ENCODE results near the gene MUC20.

DNA sequence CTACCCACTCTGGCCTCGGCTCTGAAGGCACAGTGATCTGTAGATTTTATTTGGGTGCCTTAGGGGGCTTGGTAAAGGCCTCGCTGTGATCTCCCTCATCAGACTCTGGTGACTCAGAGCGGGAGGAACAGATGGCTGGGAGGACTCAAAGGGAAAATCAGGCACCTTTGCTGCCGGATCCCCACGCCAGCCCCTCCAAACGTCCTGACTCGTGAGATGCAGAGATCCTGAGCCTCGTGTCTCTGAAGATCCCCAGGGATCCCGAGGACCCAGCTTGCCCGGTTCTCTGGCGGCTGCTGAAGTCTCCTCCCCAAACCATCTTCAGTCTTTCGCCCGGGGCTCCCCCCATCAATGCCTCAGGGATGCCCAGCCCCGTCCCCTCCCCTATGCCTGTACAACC lies 32.8 kb downstream of the MUC20 start:
- no peak for TF ChIP-seq CTCF (IDR thresholded peaks at IDR 0.05)
- TF ChIP-seq POLR2A (IDR thresholded peaks at IDR 0.05), result no peak

All from ovary (tissue), 3 donors.